K562 (cell line): ENCODE results near the gene DSCAM.

ENCODE experiments used
- ATF1 ChIP-seq, 2 experiments: fragments of 450-650 bp in 1 of 2; IDR thresholded peaks; 2 replicates each; pipeline ENCODE4 v1.6.1; 2016; ENCODE audit warnings: missing compliant biosample characterization in 1 of 2, missing genetic modification characterization in 1 of 2
- CXXC5 ChIP-seq: fragments of 250-450 bp; sonication (Bioruptor Pico); IDR thresholded peaks from 2 replicates; pipeline ENCODE4 v1.8.0; 2022; ENCODE audit warnings: inconsistent platforms, mild to moderate bottlenecking, moderate library complexity
- GABPA ChIP-seq: fragments of 200-800 bp; sonication (Bioruptor generic); conservative IDR thresholded peaks from 2 replicates; pipeline ENCODE4 v1.6.1; 2016; ENCODE audit warnings: low read depth, missing genetic modification characterization, missing compliant biosample characterization
- HMGN3 ChIP-seq: IDR thresholded peaks from 2 replicates; pipeline ENCODE4 v1.6.1; 2011; ENCODE audit warnings: borderline replicate concordance, low read depth, mild to moderate bottlenecking, mixed read lengths, low read length; ENCODE audit not compliant: insufficient read length; ENCODE audit errors: extremely low read depth
- NCOR1 ChIP-seq: fragments of 450-650 bp; IDR thresholded peaks from 2 replicates; pipeline ENCODE4 v1.6.1; 2016; ENCODE audit warnings: mild to moderate bottlenecking, moderate library complexity
- NFYB ChIP-seq: IDR thresholded peaks from 2 replicates; pipeline ENCODE4 v1.6.1; 2011; ENCODE audit warnings: mild to moderate bottlenecking, moderate library complexity; ENCODE audit not compliant: insufficient read length; ENCODE audit errors: extremely low read depth
- POLR2AphosphoS5 ChIP-seq: IDR thresholded peaks from 2 replicates; pipeline ENCODE4 v1.6.1; 2011; ENCODE audit warnings: mild to moderate bottlenecking, low read depth, low read length, moderate library complexity; ENCODE audit not compliant: control insufficient read depth, insufficient read depth
- ZNF274 ChIP-seq: IDR thresholded peaks from 2 replicates; pipeline ENCODE4 v1.6.1; 2011; ENCODE audit warnings: low read depth, mild to moderate bottlenecking, low read length, moderate library complexity, borderline replicate concordance
- TF ChIP-seq, protein P1 (sequence below): fragments of 450-650 bp; IDR thresholded peaks from 2 replicates; pipeline ENCODE4 v1.6.1; 2017; ENCODE audit warnings: antibody characterized with exemption, mild to moderate bottlenecking

DNA sequence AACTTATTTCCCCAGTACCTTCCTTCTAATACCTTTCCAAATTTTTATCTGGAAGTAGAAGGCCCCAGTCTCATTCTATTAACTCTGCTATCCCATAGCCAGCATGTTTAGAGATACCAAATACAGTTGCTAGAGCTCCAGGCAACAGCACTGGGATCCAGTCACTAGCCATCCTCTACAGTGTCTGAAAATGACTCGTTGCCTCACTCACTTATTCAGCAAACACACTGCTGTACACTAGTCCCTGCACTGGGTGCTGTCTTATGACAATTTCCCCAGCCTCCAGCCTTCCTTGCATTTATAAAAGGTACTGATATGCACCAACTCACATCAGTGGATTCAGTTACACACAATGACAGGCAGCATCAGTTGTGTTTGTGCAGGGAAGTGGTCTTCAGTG, 179.0 kb downstream of the DSCAM start:
- TF ChIP-seq ZNF274 (no peak), CXXC5 (CRISPR knock-in tag) (no peak), POLR2AphosphoS5 (no peak), NCOR1 (no peak), ATF1 (CRISPR knock-in tag; IDR thresholded peaks at IDR 0.05) (no peak), ATF1 (tag; IDR thresholded peaks at IDR 0.05) (no peak), HMGN3 (no peak), GABPA (no peak), NFYB (no peak)
- TF ChIP-seq, protein P1, sequence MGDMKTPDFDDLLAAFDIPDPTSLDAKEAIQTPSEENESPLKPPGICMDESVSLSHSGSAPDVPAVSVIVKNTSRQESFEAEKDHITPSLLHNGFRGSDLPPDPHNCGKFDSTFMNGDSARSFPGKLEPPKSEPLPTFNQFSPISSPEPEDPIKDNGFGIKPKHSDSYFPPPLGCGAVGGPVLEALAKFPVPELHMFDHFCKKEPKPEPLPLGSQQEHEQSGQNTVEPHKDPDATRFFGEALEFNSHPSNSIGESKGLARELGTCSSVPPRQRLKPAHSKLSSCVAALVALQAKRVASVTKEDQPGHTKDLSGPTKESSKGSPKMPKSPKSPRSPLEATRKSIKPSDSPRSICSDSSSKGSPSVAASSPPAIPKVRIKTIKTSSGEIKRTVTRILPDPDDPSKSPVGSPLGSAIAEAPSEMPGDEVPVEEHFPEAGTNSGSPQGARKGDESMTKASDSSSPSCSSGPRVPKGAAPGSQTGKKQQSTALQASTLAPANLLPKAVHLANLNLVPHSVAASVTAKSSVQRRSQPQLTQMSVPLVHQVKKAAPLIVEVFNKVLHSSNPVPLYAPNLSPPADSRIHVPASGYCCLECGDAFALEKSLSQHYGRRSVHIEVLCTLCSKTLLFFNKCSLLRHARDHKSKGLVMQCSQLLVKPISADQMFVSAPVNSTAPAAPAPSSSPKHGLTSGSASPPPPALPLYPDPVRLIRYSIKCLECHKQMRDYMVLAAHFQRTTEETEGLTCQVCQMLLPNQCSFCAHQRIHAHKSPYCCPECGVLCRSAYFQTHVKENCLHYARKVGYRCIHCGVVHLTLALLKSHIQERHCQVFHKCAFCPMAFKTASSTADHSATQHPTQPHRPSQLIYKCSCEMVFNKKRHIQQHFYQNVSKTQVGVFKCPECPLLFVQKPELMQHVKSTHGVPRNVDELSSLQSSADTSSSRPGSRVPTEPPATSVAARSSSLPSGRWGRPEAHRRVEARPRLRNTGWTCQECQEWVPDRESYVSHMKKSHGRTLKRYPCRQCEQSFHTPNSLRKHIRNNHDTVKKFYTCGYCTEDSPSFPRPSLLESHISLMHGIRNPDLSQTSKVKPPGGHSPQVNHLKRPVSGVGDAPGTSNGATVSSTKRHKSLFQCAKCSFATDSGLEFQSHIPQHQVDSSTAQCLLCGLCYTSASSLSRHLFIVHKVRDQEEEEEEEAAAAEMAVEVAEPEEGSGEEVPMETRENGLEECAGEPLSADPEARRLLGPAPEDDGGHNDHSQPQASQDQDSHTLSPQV: no peak
